ENCODE measurements around the gene APBB2.

APBB2 gene

DNA sequence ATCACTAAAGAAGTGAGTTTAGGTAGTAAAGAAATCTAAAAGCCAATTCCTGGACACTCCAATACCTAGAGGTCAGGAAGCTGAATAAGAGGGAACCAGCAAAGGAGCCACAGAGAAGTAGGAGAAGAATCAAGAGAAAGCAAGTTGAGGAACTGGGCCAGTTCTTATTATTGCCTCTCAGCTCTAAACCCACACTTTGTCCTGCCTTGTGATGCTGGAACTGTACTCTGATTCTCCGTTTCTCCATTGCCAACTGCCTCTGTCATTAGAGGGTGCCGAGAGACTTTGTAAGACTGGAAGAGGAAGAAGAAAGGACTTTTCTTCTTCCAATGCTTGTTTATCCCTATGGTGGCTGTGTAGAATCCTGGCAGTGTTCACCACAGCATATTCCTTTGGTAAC, 426.0 kb downstream of the APBB2 start:
- POLR2A ChIA-PET, result no interaction called here
- TF ChIP-seq, protein P1, sequence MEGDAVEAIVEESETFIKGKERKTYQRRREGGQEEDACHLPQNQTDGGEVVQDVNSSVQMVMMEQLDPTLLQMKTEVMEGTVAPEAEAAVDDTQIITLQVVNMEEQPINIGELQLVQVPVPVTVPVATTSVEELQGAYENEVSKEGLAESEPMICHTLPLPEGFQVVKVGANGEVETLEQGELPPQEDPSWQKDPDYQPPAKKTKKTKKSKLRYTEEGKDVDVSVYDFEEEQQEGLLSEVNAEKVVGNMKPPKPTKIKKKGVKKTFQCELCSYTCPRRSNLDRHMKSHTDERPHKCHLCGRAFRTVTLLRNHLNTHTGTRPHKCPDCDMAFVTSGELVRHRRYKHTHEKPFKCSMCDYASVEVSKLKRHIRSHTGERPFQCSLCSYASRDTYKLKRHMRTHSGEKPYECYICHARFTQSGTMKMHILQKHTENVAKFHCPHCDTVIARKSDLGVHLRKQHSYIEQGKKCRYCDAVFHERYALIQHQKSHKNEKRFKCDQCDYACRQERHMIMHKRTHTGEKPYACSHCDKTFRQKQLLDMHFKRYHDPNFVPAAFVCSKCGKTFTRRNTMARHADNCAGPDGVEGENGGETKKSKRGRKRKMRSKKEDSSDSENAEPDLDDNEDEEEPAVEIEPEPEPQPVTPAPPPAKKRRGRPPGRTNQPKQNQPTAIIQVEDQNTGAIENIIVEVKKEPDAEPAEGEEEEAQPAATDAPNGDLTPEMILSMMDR (IDR thresholded peaks at IDR 0.05; ENCODE audit: insufficient read depth, low read length, missing control alignments), result no peak
- DNase-seq (ENCODE audit: low read depth, low spot score), result no peak
- no peak overlapping the region for H3K4me3 ChIP-seq (ENCODE audit: low read depth, low read length)
- CTCF ChIA-PET, result no interaction called here

GRCh38 chr4:40785727-40786126, 428.6 kb downstream of the APBB2 start:
- ChIA-PET CTCF (no interaction called here), POLR2A (no interaction called here)
- H3K4me3 ChIP-seq (ENCODE audit: low read depth, low read length), result no peak overlapping the region
- TF ChIP-seq, protein P1 (IDR thresholded peaks at IDR 0.05; ENCODE audit: insufficient read depth, low read length, missing control alignments), result no peak
- DNase-seq (ENCODE audit: low read depth, low spot score), result no peak

DNA sequence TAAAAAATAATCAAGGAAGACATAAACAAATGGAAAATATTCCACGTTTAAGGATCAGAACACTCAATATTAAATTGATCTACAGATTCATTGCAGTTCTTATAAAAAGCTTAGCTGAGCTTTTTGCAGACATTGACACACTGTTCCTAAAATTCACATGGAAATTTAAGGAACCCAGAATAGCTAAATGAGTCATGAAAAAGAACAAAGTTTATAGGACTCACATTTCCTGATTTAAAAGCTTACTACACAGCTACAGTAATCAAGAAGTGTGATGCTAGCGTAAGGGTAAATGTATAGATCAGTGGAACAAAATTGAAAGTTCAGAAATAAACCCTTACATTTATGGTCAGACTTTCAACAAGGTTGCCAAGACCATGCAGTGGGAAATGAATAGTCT, 431.5 kb downstream of the APBB2 start:
- ChIA-PET CTCF (interaction anchor here (2.7 kb wide), 1 partner anchor 58 kb away, joined by 8 read pairs; no protein-coding TSS in a partner anchor), POLR2A (no interaction called here)
- TF ChIP-seq, protein P1 (IDR thresholded peaks at IDR 0.05; ENCODE audit: insufficient read depth, low read length, missing control alignments), result no peak
- no peak for DNase-seq (ENCODE audit: low read depth, low spot score)
- no peak overlapping the region for H3K4me3 ChIP-seq (ENCODE audit: low read depth, low read length)

DNA sequence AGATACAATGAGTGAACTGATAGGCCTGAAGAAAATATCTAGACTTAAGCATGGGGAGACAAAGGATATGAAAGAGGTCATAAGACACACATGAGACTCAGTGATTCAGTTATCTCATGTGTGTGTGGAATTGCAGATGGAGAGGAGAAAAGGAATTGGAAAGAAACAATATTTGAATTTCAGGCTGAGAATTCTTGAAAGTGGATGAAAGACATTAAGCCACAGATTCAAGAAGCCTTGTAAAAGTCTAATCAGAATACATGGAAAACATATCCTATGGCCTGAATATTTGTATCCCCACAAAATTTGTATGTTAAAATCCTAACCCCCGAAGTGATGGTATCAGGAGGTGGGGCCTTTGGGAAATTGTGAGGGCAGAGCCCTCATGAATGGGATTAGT, 436.3 kb downstream of the APBB2 start:
- DNase-seq (ENCODE audit: low read depth, low spot score), result no peak
- TF ChIP-seq, protein P1 (IDR thresholded peaks at IDR 0.05; ENCODE audit: insufficient read depth, low read length, missing control alignments), result no peak
- CTCF ChIA-PET, result interaction anchor here (1.7 kb wide), 1 partner anchor 10 kb away, joined by 3 read pairs; no protein-coding TSS in a partner anchor
- H3K4me3 ChIP-seq (ENCODE audit: low read depth, low read length), result no peak overlapping the region
- POLR2A ChIA-PET, result no interaction called here

DNA sequence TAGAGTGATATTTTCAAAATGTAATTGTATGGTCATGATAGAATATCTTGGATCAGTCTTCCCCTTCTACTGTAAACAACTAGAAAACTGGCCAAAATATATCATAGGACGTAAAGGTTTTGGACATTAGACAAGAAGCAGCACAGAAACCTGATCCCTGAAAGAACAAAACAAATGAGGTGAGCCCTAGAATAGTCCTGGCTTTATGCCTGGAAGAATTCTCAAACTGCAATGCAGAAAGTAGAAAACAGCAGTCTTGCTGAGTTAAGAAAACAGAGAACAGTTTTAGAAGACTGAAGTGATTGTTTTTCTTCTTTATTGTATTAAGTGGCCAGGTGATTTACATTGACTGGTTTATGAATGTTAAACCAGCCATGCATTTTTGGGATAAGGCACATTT, 445.1 kb downstream of the APBB2 start:
- POLR2A ChIA-PET, result no interaction called here
- no peak for DNase-seq (ENCODE audit: low read depth, low spot score)

DNA sequence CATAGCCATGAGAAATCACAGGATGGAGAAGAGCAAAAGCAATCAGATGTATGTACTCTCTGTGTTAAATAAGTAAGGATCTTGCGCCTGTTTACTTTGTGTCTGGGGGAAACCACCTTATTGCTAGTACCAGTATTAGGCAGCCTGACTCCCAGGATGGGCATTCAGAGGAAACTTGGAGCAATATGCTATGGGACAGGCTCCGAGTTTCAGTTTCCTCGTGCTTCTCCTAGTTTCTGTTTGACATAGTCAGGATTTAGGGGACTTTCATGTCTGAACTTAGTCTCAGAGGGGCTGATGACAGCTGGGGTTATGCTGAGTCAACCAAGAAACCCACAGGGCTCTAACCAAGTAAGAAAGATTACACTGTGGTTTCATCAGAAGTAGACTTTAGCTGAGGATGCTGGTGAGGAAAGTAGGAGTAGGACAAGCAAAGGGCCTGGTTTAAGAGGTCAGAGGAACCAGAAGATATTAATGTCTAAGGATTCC, 451.1 kb downstream of the APBB2 start:
- POLR2A ChIA-PET, result no interaction called here
- H3K4me3 ChIP-seq (ENCODE audit: low read depth, low read length), result no peak overlapping the region
- CTCF ChIA-PET, result no interaction called here
- DNase-seq (ENCODE audit: low read depth, low spot score), result no peak
- TF ChIP-seq, protein P1 (IDR thresholded peaks at IDR 0.05; ENCODE audit: insufficient read depth, low read length, missing control alignments), result no peak

More for the DNA sequence above, 445.1 kb downstream of the APBB2 start:
- TF ChIP-seq, protein P1 (IDR thresholded peaks at IDR 0.05; ENCODE audit: insufficient read depth, low read length, missing control alignments), result no peak
- no peak overlapping the region for H3K4me3 ChIP-seq (ENCODE audit: low read depth, low read length)
- CTCF ChIA-PET, result interaction anchor here (1.3 kb wide), 1 partner anchor 9 kb away, joined by 3 read pairs; no protein-coding TSS in a partner anchor
